ENCODE data around the gene MRFAP1.
"Not testable (repeated sequence)": the region's sequence is repeated elsewhere in the genome, so short reads cannot be mapped to it uniquely, and the experiment has no call there.

The MRFAP1 gene

DNA sequence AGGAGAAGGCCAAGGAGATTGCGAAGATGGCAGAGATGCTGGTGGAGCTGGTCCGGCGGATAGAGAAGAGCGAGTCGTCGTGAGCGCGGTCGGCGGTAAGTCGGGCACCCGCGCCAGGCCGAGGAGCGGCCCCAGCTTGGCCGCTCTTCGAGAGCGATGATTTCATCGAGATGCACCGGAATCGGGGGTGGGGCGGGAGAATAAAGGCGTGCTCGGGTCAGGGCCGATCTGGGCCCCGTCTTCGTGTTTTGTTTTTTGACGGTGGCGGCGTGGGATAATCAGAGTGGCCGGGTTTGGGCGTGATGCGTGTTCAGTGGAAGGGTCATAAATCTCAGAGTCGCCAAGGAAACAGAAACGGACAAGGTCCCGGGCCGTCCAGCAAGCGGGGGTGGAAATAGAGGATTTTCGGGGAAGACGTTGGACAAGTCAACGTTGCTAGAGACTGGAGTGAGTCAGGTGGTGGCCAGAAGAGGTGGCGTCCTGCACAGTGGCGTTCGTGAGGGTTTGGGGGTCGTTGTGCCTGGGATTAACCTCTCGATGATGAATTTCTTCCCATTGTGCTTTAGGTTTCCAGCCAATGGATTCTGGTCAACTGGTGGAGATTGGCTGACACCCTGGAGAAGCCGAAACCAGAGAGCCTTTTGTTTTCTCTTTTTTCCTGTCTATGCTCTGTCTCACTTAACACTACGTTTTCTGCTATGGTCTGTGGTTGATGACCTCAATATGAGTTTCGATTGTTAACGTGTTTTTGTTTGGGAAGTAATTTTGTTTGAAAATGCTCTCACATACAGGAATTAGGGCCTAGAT, 882 bp downstream of the MRFAP1 start:
- DNase-seq: no peak

DNA sequence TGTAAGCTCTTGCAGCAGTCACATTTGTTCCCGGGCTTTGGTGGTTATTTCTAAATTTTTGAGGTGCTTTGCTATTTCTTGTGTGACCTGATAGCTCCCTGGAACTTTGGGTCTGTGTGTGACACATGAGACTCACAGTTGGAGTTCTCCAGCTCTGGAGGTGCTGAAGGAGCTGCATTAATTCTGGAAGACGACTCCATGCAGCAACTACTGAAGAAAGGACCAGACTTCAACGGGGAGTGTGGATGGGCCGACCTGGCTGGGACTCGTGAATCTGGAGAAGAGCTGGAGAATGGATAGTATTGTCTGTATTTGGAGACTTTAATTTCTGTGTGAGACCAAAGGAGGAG, 1.5 kb downstream of the MRFAP1 start:
- DNase-seq: no peak

DNA sequence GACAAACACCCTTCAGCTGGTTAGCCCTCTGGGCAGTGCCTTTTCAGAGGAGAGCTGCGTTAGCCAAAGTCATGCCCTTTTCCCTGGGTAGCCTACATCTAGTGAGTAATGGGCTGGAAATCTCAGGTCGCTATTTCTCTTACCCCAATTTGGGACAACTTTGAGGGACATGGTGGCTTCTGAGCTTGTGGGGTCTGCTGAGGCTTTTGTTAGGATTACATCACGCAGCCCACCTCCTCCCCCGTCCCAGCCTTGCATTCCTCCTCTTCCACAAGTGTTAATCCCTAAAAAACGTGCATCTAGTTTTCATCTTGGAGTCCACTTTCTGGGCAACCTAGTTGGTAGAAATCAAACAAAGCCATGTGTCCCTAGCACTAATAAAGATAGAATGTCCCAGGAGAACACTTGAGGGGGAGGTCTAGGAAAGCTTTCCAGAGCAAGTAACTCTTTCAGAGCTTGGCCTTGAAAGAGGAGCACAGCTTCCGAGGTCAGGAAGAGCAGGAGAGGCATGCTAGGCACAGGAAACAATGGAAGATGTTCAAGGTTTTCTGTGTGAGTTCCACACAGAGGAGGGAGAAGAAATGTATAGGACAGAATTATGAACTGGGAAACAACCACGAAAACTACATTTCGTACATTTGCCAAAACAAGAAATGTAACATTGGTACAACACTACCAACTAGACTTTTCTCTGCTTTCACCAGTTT, 2.8 kb downstream of the MRFAP1 start:
- DNase-seq: no peak

DNA sequence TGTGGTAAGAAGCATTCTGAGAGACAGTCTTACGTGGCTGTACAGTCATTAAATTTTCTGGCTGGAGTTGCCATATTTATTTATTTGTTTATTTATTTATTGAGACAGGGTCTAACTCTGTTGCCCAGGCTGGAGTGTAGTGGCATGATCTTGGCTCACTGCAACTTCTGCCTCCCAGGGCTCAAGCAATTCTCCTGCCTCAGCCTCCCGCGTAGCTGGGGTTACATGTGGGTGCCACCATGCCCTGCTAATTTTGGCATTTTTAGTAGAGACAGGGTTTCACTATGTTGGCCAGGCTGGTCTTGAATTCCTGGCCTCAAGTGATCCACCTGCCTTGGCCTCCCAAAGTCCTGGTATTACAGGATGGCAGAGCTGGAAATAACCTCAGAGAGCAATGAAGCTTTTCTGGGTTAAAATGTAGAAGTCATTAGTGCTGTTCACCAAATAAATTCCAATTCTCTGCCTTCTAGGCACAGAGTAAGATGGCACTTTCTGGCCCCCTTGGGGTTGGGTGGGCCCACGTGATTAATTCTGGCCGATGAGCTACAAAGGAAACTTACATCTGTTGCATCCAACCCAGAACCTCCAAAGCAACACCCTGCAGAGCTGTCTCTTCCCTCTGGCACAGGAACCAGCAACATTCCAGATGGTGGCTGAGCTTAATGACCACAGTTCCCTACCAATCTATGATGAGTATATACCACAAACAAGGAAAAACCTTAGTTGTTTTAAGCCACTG, 4.5 kb downstream of the MRFAP1 start:
- no peak for DNase-seq

DNA sequence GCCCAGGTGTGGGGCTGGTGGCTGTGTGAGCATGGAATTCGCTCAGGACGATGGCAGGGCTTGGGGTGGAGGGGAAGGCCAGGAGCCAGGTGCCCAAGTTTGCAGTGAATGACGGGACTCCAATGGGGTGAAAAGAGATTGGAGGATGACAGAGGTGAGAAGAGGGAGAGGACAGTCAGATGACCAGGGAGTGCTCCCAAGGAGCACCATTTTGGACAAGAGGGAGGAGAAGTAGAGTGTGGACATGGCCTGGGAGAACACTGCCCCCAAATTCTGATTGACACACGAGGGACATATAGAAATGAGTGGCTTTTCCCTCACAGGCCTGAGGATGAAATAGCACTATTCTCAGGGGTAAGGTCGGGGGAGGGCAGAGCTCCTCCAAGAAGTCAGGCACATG, 6.7 kb downstream of the MRFAP1 start:
- DNase-seq: no peak

DNA sequence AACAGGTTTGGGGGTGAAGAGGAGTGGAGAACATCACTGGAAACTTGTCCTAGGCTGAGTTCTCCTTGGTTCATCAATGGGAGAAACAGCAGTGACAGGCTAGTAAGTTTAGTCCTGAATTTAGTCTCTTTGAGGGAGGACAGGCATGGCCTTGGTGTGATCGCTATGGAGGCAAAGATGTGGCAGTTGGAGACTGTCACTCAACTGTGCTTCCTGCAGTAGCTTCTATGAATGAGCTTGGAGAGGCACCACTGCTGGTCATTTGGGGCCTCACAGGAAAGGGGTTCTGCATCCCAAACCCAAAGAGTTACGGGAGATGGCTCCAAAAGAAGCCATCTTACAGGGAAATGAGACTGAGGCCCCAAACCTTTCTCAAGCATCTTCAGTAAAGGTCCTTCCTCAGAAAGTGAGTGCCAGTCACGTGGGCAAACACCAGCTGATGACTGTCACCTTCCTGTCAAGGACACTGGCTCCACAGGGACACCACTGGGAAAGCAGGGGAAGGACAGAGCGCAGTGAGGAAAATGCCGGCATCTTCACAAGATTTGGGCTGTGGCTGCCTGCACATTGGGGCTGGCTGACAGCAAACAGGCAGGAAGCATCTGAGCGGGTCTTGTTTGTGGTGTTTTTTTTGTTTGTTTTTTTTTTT, 7.2 kb downstream of the MRFAP1 start:
- DNase-seq: no peak

DNA sequence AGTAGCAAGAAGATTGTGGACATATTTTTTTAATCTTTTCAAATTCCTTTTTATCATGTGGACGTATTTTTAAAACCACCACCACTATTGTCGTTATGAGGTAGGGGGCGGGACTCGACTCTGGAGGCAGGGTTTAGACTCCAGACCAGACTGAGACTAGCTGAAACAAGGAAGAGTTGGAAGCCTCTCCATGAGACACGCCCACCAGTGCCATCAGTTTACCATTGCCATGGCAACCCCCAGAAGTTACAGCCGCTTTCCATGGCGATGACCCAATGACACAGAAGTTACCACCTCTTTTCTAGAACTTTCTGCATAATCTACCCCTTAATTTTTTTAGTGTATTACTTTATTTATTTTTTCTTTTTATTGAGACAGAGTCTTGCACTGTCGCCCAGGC, 8.7 kb downstream of the MRFAP1 start:
- DNase-seq: no peak

DNA sequence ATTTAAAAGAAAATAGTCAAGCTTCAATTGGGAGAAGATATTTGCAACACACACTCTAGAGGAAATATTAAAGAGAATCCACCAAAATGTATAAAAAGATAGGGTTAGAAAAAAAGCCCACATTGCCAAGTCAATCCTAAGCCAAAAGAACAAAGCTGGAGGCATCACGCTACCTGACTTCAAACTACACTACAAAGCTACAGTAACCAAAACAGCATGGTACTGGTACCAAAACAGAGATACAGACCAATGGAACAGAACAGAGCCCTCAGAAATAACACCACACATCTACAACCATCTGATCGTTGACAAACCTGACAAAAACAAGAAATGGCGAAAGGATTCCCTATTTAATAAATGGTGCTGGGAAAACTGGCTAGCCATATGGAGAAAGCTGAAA, 13.7 kb downstream of the MRFAP1 start:
- DNase-seq: not testable (repeated sequence)

DNA sequence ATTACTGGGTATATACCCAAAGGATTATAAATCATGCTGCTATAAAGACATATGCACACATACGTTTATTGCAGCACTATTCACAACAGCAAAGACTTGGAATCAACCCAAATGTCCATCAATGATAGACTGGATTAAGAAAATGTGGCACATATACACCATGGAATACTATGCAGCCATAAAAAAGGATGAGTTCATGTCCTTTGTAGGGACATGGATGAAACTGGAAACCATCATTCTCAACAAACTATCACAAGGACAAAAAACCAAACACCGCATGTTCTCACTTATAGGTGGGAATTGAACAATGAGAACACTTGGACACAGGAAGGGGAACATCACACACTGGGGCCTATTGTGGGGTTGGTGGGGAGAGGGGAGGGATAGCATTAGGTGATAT, 14.8 kb downstream of the MRFAP1 start:
- not testable (repeated sequence) for DNase-seq

DNA sequence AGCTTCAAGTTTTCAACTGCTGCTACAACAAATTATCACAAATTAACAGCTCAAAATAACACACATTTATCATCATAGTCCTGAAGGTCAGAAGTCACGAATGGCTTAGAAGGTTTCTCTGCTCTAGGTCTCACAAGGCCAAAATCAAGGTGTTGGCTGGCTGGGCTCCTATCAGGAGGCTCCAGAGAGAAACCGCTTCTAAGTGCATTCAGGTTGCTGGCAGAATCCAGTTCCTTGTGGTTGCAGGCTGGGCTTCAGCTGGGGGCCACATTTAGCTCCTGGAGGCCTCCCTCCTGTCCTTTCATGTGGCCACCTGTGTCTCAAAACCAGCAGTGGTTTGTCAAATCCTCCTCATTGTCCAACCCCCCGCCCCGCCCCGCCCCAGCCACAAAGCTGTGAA, 15.4 kb downstream of the MRFAP1 start:
- DNase-seq: no peak

DNA sequence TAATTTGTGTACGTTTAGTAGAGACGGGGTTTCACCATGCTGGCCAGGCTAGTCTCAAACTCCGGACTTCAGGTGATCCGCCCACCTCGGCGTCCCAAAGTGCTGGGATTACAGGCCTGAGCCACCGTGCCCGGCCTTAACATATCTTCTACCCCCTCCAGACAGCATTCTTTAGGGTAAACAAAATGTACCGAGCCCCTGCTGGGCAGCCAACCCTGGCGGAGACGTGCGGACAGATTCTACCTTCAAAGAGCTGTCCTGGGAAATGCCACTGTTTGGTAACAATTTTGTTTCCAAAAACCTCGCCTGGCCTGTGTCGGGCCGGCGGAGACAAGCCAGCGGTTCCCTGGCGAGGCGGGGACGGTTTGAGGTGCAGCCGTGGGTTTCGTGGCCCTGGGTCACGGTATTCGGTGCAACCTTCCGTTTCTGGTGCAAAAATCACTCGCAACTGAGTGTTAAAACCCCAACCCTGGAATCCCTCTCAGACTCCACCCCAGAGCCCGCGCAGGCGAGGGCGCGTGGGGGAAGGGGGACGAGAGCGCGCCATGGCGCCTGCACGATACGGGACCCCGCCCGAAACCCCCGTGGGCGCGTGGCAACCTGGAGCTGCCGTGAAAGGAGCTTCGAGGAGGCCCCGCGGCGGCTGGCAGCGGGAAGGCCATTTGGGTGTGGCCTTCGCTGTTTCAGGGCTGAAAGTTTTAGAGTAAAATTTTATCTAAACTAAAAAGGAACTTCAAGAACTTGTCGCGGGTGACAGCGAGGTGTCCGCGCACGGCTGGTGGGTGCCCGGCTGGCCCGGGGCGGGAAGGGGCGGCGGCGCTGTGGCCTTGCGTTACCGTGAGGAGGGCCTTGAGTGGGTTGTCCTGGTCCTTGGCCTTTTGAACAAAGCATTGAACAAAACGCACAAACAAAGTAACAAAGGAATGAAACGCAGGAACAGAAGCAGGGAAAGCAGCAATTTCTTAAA, 17.0 kb downstream of the MRFAP1 start:
- DNase-seq: no peak

DNA sequence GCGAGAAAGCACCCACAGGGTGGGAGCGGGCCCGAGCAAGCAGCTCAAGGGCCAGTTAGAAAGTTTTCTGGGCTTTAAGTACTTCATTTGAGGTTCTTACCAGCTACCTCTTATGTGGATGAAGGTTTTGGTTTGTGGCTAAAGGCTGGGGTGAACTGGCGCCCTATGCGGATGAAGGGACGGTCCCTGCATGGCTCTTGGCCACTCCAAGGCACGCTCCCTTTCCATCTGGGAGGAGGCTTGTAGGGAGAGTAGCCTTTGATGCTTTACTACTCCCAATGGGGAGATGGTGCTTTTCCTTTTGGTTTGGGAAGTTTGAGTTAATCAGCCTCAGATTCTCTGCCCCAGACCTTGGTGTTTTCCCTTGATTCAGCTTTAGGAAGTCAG, 17.7 kb downstream of the MRFAP1 start:
- DNase-seq: no peak

DNA sequence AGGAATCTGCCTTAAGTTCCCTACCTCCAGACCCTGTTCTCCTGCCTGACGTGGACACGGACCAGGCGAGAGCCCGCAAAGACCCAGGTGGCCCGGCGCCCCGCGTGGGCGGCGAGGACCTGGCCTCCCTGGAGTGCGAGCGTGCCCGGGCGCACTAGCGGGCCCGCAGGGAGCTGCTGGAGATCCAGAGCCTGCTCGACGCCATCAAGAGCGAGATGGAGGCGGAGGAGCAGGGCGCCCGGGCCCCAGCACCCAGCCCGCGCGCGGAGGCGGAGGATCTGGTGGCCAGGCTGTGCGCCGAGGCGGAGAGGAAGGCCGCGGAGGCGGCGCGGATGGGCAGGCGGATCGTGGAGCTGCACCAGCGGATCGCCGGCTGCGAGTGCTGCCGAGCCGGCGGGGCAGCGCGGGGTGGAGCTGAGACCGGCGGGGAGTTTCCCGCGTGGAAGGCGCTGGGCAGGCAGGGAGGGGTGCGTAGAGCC, 18.2 kb downstream of the MRFAP1 start:
- no peak for DNase-seq

DNA sequence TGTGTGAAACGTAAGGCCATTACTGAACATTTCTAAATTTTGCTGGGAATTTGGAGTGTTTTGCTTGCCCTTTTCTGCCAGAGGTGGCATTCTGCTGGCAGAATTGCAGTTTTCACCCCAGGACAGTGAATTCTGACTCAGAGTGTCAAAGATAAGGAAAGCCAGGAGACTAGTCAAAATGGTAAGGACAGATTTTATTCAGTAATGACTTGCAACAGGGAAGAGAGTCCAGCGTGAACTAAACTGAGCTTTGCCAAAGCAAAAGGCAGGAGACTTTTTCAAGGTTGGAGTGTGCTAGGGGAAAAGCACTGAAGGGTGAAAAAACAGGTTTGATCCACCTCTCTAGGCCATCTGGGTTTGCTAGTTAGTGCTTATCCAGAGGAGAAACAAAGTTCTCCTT, 19.4 kb downstream of the MRFAP1 start:
- no peak for DNase-seq

DNA sequence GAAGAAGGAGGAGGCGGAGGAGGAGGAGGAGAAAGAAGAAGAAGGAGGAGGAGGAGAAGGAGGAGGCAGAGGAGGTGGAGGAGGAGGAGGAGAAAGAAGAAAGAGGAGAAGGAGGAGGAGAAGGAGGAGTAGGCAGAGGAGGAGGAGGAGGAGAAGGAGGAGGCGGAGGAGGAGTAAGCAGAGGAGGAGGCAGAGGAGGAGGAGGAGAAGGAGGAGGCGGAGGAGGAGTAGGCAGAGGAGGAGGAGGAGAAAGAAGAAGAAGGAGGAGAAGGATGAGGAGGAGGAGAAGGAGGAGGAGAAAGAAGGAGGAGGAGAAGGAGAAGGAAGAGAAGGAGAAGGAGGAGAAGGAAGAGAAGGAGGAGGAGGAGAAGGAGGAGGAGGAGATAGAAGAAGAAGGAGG, 19.9 kb downstream of the MRFAP1 start:
- DNase-seq: no peak

DNA sequence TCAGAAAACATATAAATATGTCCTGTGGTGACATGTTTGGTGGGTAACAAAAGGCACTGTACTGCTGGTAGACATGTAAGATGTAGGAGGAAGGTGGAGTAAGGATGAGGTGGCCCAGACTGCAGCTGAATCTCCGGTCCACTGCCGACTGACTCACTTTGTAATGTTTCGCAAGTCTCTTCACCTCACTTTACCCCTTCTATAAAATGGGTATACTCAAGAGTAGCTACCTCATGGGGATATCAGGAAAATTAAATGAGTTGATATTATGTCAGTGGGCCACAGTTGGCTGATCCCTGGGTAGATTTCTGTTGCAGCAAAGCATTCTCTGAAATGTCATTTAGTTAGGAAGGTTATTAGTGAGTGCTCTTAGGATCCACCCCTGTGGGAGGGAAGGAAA, 22.1 kb downstream of the MRFAP1 start:
- no peak for DNase-seq

DNA sequence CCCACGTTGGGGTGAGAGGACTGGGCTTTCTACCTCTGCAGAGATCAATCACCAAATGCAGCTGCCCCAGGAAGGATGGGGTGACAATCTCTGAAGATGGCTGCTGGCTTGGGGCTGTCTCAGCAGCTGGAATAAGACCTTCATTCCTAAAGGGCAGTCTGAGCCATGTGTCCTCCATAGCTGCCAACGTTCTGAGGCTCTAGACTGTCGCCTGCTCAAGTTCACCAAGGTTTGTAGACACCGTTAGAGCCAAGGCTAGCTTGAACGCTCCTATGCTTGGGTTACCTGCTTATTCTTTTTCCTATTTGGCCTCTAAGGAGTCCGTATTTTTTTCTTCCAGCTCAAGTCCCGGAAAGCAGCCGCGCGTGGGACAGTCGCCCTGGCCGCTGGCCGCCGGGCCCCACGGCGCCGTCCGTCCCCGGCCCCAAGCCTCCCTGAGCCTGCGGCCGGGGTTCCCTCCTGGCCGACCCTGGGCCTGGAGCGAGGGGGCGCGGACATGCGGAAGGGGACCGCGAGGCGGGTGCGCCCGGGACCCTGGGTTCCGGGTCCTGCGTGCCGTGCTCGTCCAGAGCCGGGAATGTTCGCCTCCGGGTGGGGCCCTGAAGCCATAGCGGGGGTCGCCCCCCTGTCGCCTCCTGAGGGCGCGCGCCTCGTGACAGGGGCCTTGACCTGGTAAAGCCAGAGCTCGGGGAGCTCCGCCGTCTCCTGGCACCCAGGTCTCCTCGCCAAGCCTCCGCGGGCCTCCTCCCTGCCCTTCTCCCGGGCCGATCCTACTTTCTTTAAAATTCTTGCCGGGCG, 23.3 kb downstream of the MRFAP1 start:
- no peak for DNase-seq

DNA sequence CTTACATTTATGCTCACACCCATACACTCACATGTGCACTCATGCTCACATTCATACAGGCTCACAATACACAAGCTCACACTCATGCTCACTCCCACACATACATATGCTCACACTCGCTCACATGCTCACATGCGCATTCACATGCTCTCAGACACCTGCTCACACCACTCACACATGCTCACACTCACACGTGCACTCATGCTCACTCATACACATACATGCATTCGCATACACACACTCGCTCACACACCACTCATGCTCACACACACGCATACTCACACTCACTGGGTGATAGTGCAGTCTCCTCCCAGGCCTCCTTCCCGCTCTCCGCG, 24.8 kb downstream of the MRFAP1 start:
- DNase-seq: no peak

DNA sequence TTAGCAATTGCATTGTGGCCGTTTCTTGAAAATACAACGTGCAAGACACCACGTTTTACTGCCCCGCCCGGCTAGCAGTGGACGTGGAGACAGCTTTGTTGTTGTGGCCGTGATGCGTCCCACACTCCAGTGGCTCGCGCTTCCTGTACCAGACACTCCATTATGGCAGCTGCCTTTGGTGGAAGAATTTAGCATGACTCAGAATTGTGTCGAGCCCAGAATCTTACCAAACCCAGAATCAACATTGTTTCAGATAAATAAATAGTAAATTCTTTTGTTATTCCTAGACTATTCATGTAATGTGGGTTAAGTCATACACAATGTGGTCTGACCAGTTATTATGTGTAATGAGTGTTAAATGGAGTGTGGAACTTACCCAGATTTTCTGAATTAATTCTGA, 27.9 kb downstream of the MRFAP1 start:
- DNase-seq: no peak

DNA sequence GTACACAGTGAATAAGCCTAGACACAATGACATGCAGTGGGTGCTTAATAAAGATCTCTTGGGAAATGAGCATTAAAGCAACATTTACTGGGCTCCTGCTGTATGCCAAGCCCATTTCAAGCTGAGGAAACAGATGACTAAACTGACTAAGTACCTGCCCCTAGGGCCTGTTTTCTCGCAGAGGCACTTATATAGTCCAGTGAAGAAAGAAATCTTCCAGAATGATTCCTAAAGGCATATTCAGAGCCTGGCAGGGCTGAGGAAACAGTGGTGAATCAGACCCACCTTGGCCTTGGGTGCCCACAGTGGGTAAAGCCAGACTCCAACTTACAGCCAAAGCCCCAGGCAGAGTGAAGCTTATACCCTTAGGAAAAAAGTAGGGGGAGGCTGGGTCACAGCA, 31.2 kb downstream of the MRFAP1 start:
- DNase-seq: no peak

DNA sequence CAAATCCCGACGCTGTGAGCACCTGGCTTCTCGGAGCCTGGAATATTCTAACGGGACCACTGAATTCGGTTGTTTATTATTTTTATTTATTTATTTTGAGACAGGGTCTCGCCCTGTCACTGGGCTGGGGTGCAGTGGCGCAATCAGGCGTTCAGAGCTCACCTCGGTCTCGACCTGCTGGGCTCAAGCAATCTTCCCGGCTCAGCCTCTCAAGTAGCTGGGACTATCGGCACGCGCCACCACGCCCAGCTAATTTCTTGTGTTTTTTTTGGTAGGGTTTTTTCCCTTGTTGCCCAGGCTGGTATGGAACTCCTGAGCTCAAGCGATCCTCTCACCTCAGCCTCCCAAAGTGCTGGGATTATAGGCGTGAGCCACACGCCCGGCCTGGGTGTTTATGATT, 31.6 kb downstream of the MRFAP1 start:
- no peak for DNase-seq
